K562 (cell line): ENCODE data around the gene MPND. TPM values are rescaled to one million over a fixed set of nuclear protein-coding genes. Genes with fewer than 3 reads are reported as not detected.

Source experiments
- EGR1 ChIP-seq: fragments of 450-650 bp; conservative IDR thresholded peaks from 2 replicates; pipeline ENCODE4 v1.6.1; 2017; ENCODE audit warnings: mild to moderate bottlenecking
- ELF2 ChIP-seq: fragments of 250-450 bp; sonication (Bioruptor Pico); IDR thresholded peaks from 2 replicates; pipeline ENCODE4 v1.5.0; 2021; ENCODE audit warnings: mild to moderate bottlenecking
- GABPA ChIP-seq: fragments of 200-800 bp; sonication (Bioruptor generic); conservative IDR thresholded peaks from 2 replicates; pipeline ENCODE4 v1.6.1; 2016; ENCODE audit warnings: low read depth, missing genetic modification characterization, missing compliant biosample characterization
- HNRNPLL ChIP-seq: fragments of 200-400 bp; formaldehyde crosslinking; IDR thresholded peaks from 2 replicates; pipeline ENCODE4 v1.6.1; 2017; ENCODE audit warnings: low read length, low read depth, mild to moderate bottlenecking; ENCODE audit not compliant: poor library complexity, severe bottlenecking
- KDM4B ChIP-seq, 2 experiments: fragments of 450-650 bp in 1 of 2; sonication (generic) in 1 of 2; IDR thresholded peaks; 2 replicates each; pipeline ENCODE4 v1.6.1; 2016 to 2017; ENCODE audit warnings: borderline replicate concordance in 2 of 2, antibody characterized with exemption in 1 of 2, low read depth in 1 of 2, mild to moderate bottlenecking in 1 of 2
- MCM3 ChIP-seq: fragments of 450-650 bp; IDR thresholded peaks from 2 replicates; pipeline ENCODE4 v1.6.1; 2016
- PYGO2 ChIP-seq: fragments of 450-650 bp; IDR thresholded peaks from 2 replicates; pipeline ENCODE4 v1.6.1; 2016; ENCODE audit warnings: mild to moderate bottlenecking, missing genetic modification characterization, moderate library complexity, missing compliant biosample characterization
- RB1 ChIP-seq: fragments of 450-650 bp; IDR thresholded peaks from 2 replicates; pipeline ENCODE4 v1.6.1; 2017; ENCODE audit warnings: low read depth, mild to moderate bottlenecking
- RFX5 ChIP-seq: IDR thresholded peaks from 2 replicates; pipeline ENCODE4 v1.6.1; 2011; ENCODE audit warnings: low read depth, mild to moderate bottlenecking, improper control_type of control experiment, low read length
- SIN3B ChIP-seq: fragments of 450-650 bp; IDR thresholded peaks from 2 replicates; pipeline ENCODE4 v1.6.1; 2017; ENCODE audit warnings: low read depth, mild to moderate bottlenecking, moderate library complexity
- STAT5A ChIP-seq: IDR thresholded peaks from 2 replicates; pipeline ENCODE4 v1.6.1; 2012; ENCODE audit warnings: low read length, inconsistent platforms, borderline replicate concordance
- ZNF124 ChIP-seq: sonication (generic); formaldehyde crosslinking; IDR thresholded peaks from 2 replicates; pipeline ENCODE4 v1.8.1; 2022; ENCODE audit warnings: missing genetic modification reagents
- ZNF133 ChIP-seq: fragments of 250-450 bp; sonication (Bioruptor Pico); IDR thresholded peaks from 2 replicates; pipeline ENCODE4 v1.4.0; 2020; ENCODE audit warnings: mild to moderate bottlenecking
- ZNF436 ChIP-seq: fragments of 250-450, 450-650 bp; sonication (Bioruptor Pico); formaldehyde crosslinking; IDR thresholded peaks from 2 replicates; pipeline ENCODE4 v1.7.0; 2020; ENCODE audit warnings: mild to moderate bottlenecking
- ZNF696 ChIP-seq: fragments of 250-450 bp; sonication (Bioruptor Pico); conservative IDR thresholded peaks from 2 replicates; pipeline ENCODE4 v1.4.0; 2020; ENCODE audit warnings: mild to moderate bottlenecking, moderate library complexity
- polyA plus RNA-seq, 8 experiments: library from polyadenylated mRNA; depleted of rRNA in 4 of 8; stranded (reverse) in 5 of 8; unstranded in 3 of 8; fragments of >200 nt; fragmentation: Nextera tagmentation in 2 of 8; fragmentation: Illumina TruSeq in 1 of 8; extraction: Ambion mirVana in 2 of 8; extraction: Trizol in 1 of 8; gene quantifications; 2 replicates each; pipeline versions ENCODE4 v1.2.1 to v1.2.3, GENCODE V29; 2011 to 2014; ENCODE audit warnings: inconsistent platforms in 1 of 8, missing spikeins in 1 of 8
- total RNA-seq, 7 experiments: library from RNA; depleted of rRNA in 6 of 7; stranded (reverse); fragments of >200 nt in 6 of 7; fragmentation: Illumina TruSeq in 2 of 7; extraction: Trizol in 2 of 7; gene quantifications; 2 replicates each; pipeline versions ENCODE4 v1.2.1 to v1.2.3, GENCODE V29; 2011 to 2021; ENCODE audit warnings: low replicate concordance in 1 of 7
- TF ChIP-seq, protein P1 (sequence below): fragments of 250-450 bp; sonication (Bioruptor Pico); IDR thresholded peaks from 2 replicates; pipeline ENCODE4 v1.4.0; 2020; ENCODE audit warnings: mild to moderate bottlenecking, moderate library complexity
- TF ChIP-seq, protein P2 (sequence below): sonication (generic); formaldehyde crosslinking; IDR thresholded peaks from 2 replicates; pipeline ENCODE4 v1.8.0; 2022; ENCODE audit warnings: missing genetic modification reagents, mild to moderate bottlenecking, moderate library complexity, borderline replicate concordance
- TF ChIP-seq, protein P3 (sequence below), 2 experiments: IDR thresholded peaks; 2 replicates each; pipeline ENCODE4 v1.6.1; 2011; ENCODE audit warnings: borderline replicate concordance in 1 of 2, control low read depth in 1 of 2, low read depth in 1 of 2, low read length in 1 of 2, mild to moderate bottlenecking in 1 of 2, mixed read lengths in 1 of 2, moderate library complexity in 1 of 2; ENCODE audit not compliant: insufficient read depth in 1 of 2, insufficient read length in 1 of 2, poor library complexity in 1 of 2, severe bottlenecking in 1 of 2; ENCODE audit errors: extremely low read depth in 1 of 2
- TF ChIP-seq, protein P4 (sequence below), 3 experiments: fragments of 200-800 bp in 1 of 3; sonication (Bioruptor generic) in 1 of 3; sonication (generic) in 1 of 3; formaldehyde crosslinking in 1 of 3; IDR thresholded peaks; 2 replicates each; pipeline versions ENCODE4 v1.6.1 to v1.8.0; 2016 to 2022; ENCODE audit warnings: mild to moderate bottlenecking in 2 of 3, missing compliant biosample characterization in 2 of 3, missing genetic modification characterization in 2 of 3, missing genetic modification reagents in 1 of 3
- TF ChIP-seq, protein P5 (sequence below): fragments of 150-350 bp; conservative IDR thresholded peaks from 2 replicates; pipeline ENCODE4 v1.6.1; 2014; ENCODE audit warnings: low read length

MPND gene
- total and polyA plus RNA-seq, 9 of the 15 experiments (the other 6 are each of a cell fraction or from before 2014, with no cell fraction given) = 0.25 to 14.0 (median 3.9) TPM

DNA sequence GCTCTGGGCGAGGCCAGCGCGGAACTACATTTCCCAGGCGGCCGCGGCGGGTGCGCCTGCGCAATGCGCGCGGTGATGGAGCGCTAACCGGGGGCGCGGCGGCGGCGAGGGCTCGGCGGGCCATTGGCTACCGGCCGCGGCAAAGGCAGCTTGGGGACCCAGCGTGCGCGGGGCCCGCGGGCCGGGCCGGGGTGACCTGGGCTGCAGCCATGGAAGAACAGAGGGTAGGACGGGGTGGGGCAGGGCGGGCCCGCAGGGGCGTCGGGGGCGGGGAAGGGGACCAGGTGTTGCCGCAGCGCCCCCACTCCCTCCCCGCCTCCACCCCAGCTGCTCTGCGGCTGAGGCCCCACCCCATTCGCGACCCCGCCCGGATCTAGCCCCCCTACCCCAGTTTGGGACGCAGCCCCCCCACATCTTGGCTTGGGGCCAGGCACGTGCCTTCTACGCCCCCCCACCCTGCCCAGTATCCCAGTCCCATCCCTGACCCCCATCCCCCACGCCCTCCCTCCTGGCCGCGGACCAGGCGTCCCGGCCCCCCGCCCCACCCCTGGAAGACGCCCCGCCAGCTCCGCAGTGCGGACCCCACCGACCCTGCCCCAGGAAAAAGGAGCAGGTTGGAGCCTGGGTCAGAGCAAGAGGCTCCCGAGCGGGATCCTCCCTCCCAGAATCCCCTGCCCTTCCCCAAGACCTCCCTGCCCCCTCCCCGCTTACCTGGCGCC, 38.7 kb upstream of the MPND start, which contains the start of gene FSD1 (continued):
- no peak for TF ChIP-seq ZNF124 (CRISPR knock-in tag)
- no peak for TF ChIP-seq MCM3
- TF ChIP-seq, protein P1, sequence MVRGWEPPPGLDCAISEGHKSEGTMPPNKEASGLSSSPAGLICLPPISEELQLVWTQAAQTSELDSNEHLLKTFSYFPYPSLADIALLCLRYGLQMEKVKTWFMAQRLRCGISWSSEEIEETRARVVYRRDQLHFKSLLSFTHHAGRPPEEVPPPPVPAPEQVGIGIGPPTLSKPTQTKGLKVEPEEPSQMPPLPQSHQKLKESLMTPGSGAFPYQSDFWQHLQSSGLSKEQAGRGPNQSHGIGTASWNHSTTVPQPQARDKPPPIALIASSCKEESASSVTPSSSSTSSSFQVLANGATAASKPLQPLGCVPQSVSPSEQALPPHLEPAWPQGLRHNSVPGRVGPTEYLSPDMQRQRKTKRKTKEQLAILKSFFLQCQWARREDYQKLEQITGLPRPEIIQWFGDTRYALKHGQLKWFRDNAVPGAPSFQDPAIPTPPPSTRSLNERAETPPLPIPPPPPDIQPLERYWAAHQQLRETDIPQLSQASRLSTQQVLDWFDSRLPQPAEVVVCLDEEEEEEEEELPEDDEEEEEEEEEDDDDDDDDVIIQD (CRISPR knock-in tag) = no peak
- TF ChIP-seq, protein P2, sequence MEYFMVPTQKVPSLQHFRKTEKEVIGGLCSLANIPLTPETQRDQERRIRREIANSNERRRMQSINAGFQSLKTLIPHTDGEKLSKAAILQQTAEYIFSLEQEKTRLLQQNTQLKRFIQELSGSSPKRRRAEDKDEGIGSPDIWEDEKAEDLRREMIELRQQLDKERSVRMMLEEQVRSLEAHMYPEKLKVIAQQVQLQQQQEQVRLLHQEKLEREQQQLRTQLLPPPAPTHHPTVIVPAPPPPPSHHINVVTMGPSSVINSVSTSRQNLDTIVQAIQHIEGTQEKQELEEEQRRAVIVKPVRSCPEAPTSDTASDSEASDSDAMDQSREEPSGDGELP (CRISPR knock-in tag) = no peak
- TF ChIP-seq ZNF696 (CRISPR knock-in tag) = no peak
- no peak for TF ChIP-seq KDM4B (IDR thresholded peaks at IDR 0.05; ENCODE audit: borderline replicate concordance in 2 of 2, low read depth in 1 of 2)
- TF ChIP-seq RB1 = peak; percentile 64; the same call in 1 of the 2 replicates
- TF ChIP-seq RFX5 = no peak
- no peak for TF ChIP-seq GABPA (tag)
- TF ChIP-seq ELF2 (CRISPR knock-in tag) = no peak
- TF ChIP-seq PYGO2 (tag) = no peak
- TF ChIP-seq, protein P3, sequence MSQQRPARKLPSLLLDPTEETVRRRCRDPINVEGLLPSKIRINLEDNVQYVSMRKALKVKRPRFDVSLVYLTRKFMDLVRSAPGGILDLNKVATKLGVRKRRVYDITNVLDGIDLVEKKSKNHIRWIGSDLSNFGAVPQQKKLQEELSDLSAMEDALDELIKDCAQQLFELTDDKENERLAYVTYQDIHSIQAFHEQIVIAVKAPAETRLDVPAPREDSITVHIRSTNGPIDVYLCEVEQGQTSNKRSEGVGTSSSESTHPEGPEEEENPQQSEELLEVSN (IDR thresholded peaks at IDR 0.05; ENCODE audit: borderline replicate concordance in 1 of 2, extremely low read depth in 1 of 2, insufficient read depth in 1 of 2, insufficient read length in 1 of 2, low read depth in 1 of 2, low read length in 1 of 2, poor library complexity in 1 of 2, severe bottlenecking in 1 of 2) = peak in 1 of 2 experiments; percentile 82
- TF ChIP-seq, protein P4, sequence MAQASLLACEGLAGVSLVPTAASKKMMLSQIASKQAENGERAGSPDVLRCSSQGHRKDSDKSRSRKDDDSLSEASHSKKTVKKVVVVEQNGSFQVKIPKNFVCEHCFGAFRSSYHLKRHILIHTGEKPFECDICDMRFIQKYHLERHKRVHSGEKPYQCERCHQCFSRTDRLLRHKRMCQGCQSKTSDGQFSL (CRISPR knock-in tag; IDR thresholded peaks at IDR 0.05) = no peak
- TF ChIP-seq, protein P4 (tag; IDR thresholded peaks at IDR 0.05) = no peak
- TF ChIP-seq HNRNPLL = no peak
- no peak for TF ChIP-seq ZNF133 (CRISPR knock-in tag)
- TF ChIP-seq ZNF436 (CRISPR knock-in tag) = no peak
- TF ChIP-seq, protein P5, sequence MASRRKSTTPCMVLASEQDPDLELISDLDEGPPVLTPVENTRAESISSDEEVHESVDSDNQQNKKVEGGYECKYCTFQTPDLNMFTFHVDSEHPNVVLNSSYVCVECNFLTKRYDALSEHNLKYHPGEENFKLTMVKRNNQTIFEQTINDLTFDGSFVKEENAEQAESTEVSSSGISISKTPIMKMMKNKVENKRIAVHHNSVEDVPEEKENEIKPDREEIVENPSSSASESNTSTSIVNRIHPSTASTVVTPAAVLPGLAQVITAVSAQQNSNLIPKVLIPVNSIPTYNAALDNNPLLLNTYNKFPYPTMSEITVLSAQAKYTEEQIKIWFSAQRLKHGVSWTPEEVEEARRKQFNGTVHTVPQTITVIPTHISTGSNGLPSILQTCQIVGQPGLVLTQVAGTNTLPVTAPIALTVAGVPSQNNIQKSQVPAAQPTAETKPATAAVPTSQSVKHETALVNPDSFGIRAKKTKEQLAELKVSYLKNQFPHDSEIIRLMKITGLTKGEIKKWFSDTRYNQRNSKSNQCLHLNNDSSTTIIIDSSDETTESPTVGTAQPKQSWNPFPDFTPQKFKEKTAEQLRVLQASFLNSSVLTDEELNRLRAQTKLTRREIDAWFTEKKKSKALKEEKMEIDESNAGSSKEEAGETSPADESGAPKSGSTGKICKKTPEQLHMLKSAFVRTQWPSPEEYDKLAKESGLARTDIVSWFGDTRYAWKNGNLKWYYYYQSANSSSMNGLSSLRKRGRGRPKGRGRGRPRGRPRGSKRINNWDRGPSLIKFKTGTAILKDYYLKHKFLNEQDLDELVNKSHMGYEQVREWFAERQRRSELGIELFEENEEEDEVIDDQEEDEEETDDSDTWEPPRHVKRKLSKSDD = no peak
- TF ChIP-seq STAT5A = no peak
- TF ChIP-seq EGR1 = 0 out of 2 replicates have a peak, but pooled peaks have one; percentile 12
- no peak for TF ChIP-seq SIN3B
